ENCODE measurements around the gene ZNF385D.

The ZNF385D gene

GRCh38 chr3:21751886-21752285 lies 876 bp upstream of the ZNF385D start:
- H2BK12ac ChIP-seq (ENCODE audit: low read length) = no peak overlapping the region
- no peak overlapping the region for H4K91ac ChIP-seq (ENCODE audit: low read depth, low read length)
- H3K4me2 ChIP-seq (ENCODE audit: low read length) = no peak overlapping the region
- no peak overlapping the region for H2AK5ac ChIP-seq (ENCODE audit: low read length)
- H2BK120ac ChIP-seq (ENCODE audit: insufficient read depth, low read length, poor library complexity) = no peak overlapping the region
- H3K79me2 ChIP-seq (ENCODE audit: control insufficient read depth, insufficient read depth, low read length, poor library complexity) = no peaks in the 10 kb centered on the region
- H3K14ac ChIP-seq (ENCODE audit: low read length) = no peak overlapping the region
- H2AFZ ChIP-seq (ENCODE audit: insufficient read depth, low read length, poor library complexity) = no peak overlapping the region
- H3K18ac ChIP-seq (ENCODE audit: low read length) = no peak overlapping the region
- no peak overlapping the region for H4K12ac ChIP-seq (ENCODE audit: low read depth, low read length)
- no peak overlapping the region for H3K27ac ChIP-seq (ENCODE audit: low read depth, low read length)
- H3K4me1 ChIP-seq (ENCODE audit: control insufficient read depth in 1 of 2, insufficient read depth in 2 of 2, low read length in 2 of 2) = no peaks in the 10 kb centered on the region
- DNase-seq = no peak
- no peaks in the 10 kb centered on the region for H3K9me3 ChIP-seq (ENCODE audit: insufficient read depth, low read depth, low read length)
- no peaks in the 10 kb centered on the region for H3K79me1 ChIP-seq (ENCODE audit: low read length)
- no peak overlapping the region for H3K4ac ChIP-seq (ENCODE audit: low read depth, low read length)
- no peak overlapping the region for H3K23ac ChIP-seq (ENCODE audit: low read length)
- H3K36me3 ChIP-seq (ENCODE audit: control insufficient read depth in 1 of 2, insufficient read depth in 2 of 2, low read length in 2 of 2) = peaks cover 0 to 2% of the 10 kb centered on the region in 2 experiments
- no peak overlapping the region for H3K4me3 ChIP-seq (ENCODE audit: low read depth, low read length)
- H4K8ac ChIP-seq (ENCODE audit: low read depth, low read length) = no peak overlapping the region
- H3K27me3 ChIP-seq (ENCODE audit: insufficient read depth, low read length) = peaks cover 4% of the 10 kb centered on the region
- no CpG with 5 or more reads among the region's 6 CpGs for WGBS (ENCODE audit: extremely low coverage, insufficient coverage, insufficient read length)
- no peak overlapping the region for H2BK5ac ChIP-seq (ENCODE audit: low read depth, low read length, poor library complexity)
- H3K9ac ChIP-seq (ENCODE audit: low read length) = no peak overlapping the region

GRCh38 chr3:21750080-21750696 lies 822 bp downstream of the ZNF385D start:
- no CpG with 5 or more reads among the region's 8 CpGs for WGBS (ENCODE audit: extremely low coverage, insufficient coverage, insufficient read length)
- H2BK12ac ChIP-seq (ENCODE audit: low read length) = no peak overlapping the region
- H4K8ac ChIP-seq (ENCODE audit: low read depth, low read length) = no peak overlapping the region
- H3K9ac ChIP-seq (ENCODE audit: low read length) = no peak overlapping the region
- H3K27ac ChIP-seq (ENCODE audit: low read depth, low read length) = no peak overlapping the region
- peaks cover 0 to 2% of the 10 kb centered on the region in 2 experiments for H3K36me3 ChIP-seq (ENCODE audit: control insufficient read depth in 1 of 2, insufficient read depth in 2 of 2, low read length in 2 of 2)
- H2AFZ ChIP-seq (ENCODE audit: insufficient read depth, low read length, poor library complexity) = no peak overlapping the region
- no peak overlapping the region for H4K91ac ChIP-seq (ENCODE audit: low read depth, low read length)
- no peak overlapping the region for H2BK5ac ChIP-seq (ENCODE audit: low read depth, low read length, poor library complexity)
- H3K79me2 ChIP-seq (ENCODE audit: control insufficient read depth, insufficient read depth, low read length, poor library complexity) = no peaks in the 10 kb centered on the region
- H4K12ac ChIP-seq (ENCODE audit: low read depth, low read length) = no peak overlapping the region
- no peaks in the 10 kb centered on the region for H3K9me3 ChIP-seq (ENCODE audit: insufficient read depth, low read depth, low read length)
- H3K79me1 ChIP-seq (ENCODE audit: low read length) = no peaks in the 10 kb centered on the region
- no peak overlapping the region for H2BK120ac ChIP-seq (ENCODE audit: insufficient read depth, low read length, poor library complexity)
- H3K14ac ChIP-seq (ENCODE audit: low read length) = no peak overlapping the region
- no peak overlapping the region for H2AK5ac ChIP-seq (ENCODE audit: low read length)
- DNase-seq = no peak
- H3K4ac ChIP-seq (ENCODE audit: low read depth, low read length) = no peak overlapping the region
- no peak overlapping the region for H3K23ac ChIP-seq (ENCODE audit: low read length)
- H3K27me3 ChIP-seq (ENCODE audit: insufficient read depth, low read length) = peaks cover 4% of the 10 kb centered on the region
- H3K18ac ChIP-seq (ENCODE audit: low read length) = no peak overlapping the region
- H3K4me2 ChIP-seq (ENCODE audit: low read length) = peak overlapping the region; percentile 78
- no peak overlapping the region for H3K4me3 ChIP-seq (ENCODE audit: low read depth, low read length)
- no peaks in the 10 kb centered on the region for H3K4me1 ChIP-seq (ENCODE audit: control insufficient read depth in 1 of 2, insufficient read depth in 2 of 2, low read length in 2 of 2)

GRCh38 chr3:21747966-21748555 lies 2.9 kb downstream of the ZNF385D start:
- Histone ChIP-seq H2AFZ (ENCODE audit: insufficient read depth, low read length, poor library complexity) (no peak overlapping the region), H3K23ac (ENCODE audit: low read length) (no peak overlapping the region), H3K18ac (ENCODE audit: low read length) (no peak overlapping the region), H2BK12ac (ENCODE audit: low read length) (no peak overlapping the region), H2BK5ac (ENCODE audit: low read depth, low read length, poor library complexity) (no peak overlapping the region), H3K9me3 (ENCODE audit: insufficient read depth, low read depth, low read length) (no peaks in the 10 kb centered on the region), H3K14ac (ENCODE audit: low read length) (no peak overlapping the region), H4K91ac (ENCODE audit: low read depth, low read length) (no peak overlapping the region), H3K4me2 (ENCODE audit: low read length) (no peak overlapping the region), H3K27me3 (ENCODE audit: insufficient read depth, low read length) (peaks cover 4% of the 10 kb centered on the region), H3K4me3 (ENCODE audit: low read depth, low read length) (no peak overlapping the region), H3K27ac (ENCODE audit: low read depth, low read length) (no peak overlapping the region), H3K79me1 (ENCODE audit: low read length) (no peaks in the 10 kb centered on the region), H3K36me3 (ENCODE audit: control insufficient read depth in 1 of 2, insufficient read depth in 2 of 2, low read length in 2 of 2) (peaks cover 0 to 2% of the 10 kb centered on the region in 2 experiments), H3K4ac (ENCODE audit: low read depth, low read length) (no peak overlapping the region), H2AK5ac (ENCODE audit: low read length) (no peak overlapping the region), H3K9ac (ENCODE audit: low read length) (no peak overlapping the region), H2BK120ac (ENCODE audit: insufficient read depth, low read length, poor library complexity) (no peak overlapping the region), H3K79me2 (ENCODE audit: control insufficient read depth, insufficient read depth, low read length, poor library complexity) (no peaks in the 10 kb centered on the region), H3K4me1 (ENCODE audit: control insufficient read depth in 1 of 2, insufficient read depth in 2 of 2, low read length in 2 of 2) (no peaks in the 10 kb centered on the region), H4K8ac (ENCODE audit: low read depth, low read length) (no peak overlapping the region), H4K12ac (ENCODE audit: low read depth, low read length) (no peak overlapping the region)
- WGBS (ENCODE audit: extremely low coverage, insufficient coverage, insufficient read length) = no CpG with 5 or more reads among the region's 5 CpGs
- no peak for DNase-seq

GRCh38 chr3:21747376-21747775 lies 3.6 kb downstream of the ZNF385D start:
- H3K27ac ChIP-seq (ENCODE audit: low read depth, low read length) = no peak overlapping the region
- no peak overlapping the region for H3K18ac ChIP-seq (ENCODE audit: low read length)
- H3K9ac ChIP-seq (ENCODE audit: low read length) = peak overlapping the region; percentile 60
- H4K91ac ChIP-seq (ENCODE audit: low read depth, low read length) = no peak overlapping the region
- H3K36me3 ChIP-seq (ENCODE audit: control insufficient read depth in 1 of 2, insufficient read depth in 2 of 2, low read length in 2 of 2) = peaks cover 0 to 2% of the 10 kb centered on the region in 2 experiments
- H3K4me1 ChIP-seq (ENCODE audit: control insufficient read depth in 1 of 2, insufficient read depth in 2 of 2, low read length in 2 of 2) = no peaks in the 10 kb centered on the region
- no peak overlapping the region for H2AFZ ChIP-seq (ENCODE audit: insufficient read depth, low read length, poor library complexity)
- H3K9me3 ChIP-seq (ENCODE audit: insufficient read depth, low read depth, low read length) = no peaks in the 10 kb centered on the region
- H2AK5ac ChIP-seq (ENCODE audit: low read length) = no peak overlapping the region
- no peaks in the 10 kb centered on the region for H3K79me2 ChIP-seq (ENCODE audit: control insufficient read depth, insufficient read depth, low read length, poor library complexity)
- H2BK5ac ChIP-seq (ENCODE audit: low read depth, low read length, poor library complexity) = no peak overlapping the region
- H3K4me2 ChIP-seq (ENCODE audit: low read length) = no peak overlapping the region
- H4K8ac ChIP-seq (ENCODE audit: low read depth, low read length) = no peak overlapping the region
- H3K14ac ChIP-seq (ENCODE audit: low read length) = no peak overlapping the region
- no peak overlapping the region for H3K4ac ChIP-seq (ENCODE audit: low read depth, low read length)
- H3K23ac ChIP-seq (ENCODE audit: low read length) = peak overlapping the region; percentile 12
- DNase-seq = no peak
- H2BK120ac ChIP-seq (ENCODE audit: insufficient read depth, low read length, poor library complexity) = no peak overlapping the region
- no CpG with 5 or more reads among the region's 3 CpGs for WGBS (ENCODE audit: extremely low coverage, insufficient coverage, insufficient read length)
- H3K27me3 ChIP-seq (ENCODE audit: insufficient read depth, low read length) = peaks cover 4% of the 10 kb centered on the region
- no peak overlapping the region for H2BK12ac ChIP-seq (ENCODE audit: low read length)
- no peaks in the 10 kb centered on the region for H3K79me1 ChIP-seq (ENCODE audit: low read length)
- H4K12ac ChIP-seq (ENCODE audit: low read depth, low read length) = no peak overlapping the region
- H3K4me3 ChIP-seq (ENCODE audit: low read depth, low read length) = no peak overlapping the region
